ENCODE measurements around the gene MVB12B.

- TF ChIP-seq POLR2AphosphoS5 (IDR thresholded peaks at IDR 0.05) = no peak
- no peak for TF ChIP-seq CTCF (IDR thresholded peaks at IDR 0.05; ENCODE audit: poor library complexity, severe bottlenecking)
- TF ChIP-seq EZH2 (IDR thresholded peaks at IDR 0.05; ENCODE audit: borderline replicate concordance, insufficient read depth, low read length, poor library complexity, severe bottlenecking) = no peak
Measured at GRCh38 chr9:126301196-126301595, 25.4 kb upstream of the MVB12B start.
